DND-41 (cell line): Measurements from ENCODE around the gene PCDH12.

Experiments
- ATAC-seq: fragments of 200-7000 bp; cut with Tn5 transposase; 3 replicates; pipeline ENCODE4 v1.9.1; 2021; ENCODE audit warnings: low read depth; ENCODE audit not compliant: insufficient read depth
- DNase-seq: peaks from one replicate; pipeline ENCODE4 v3.0.0-alpha.2; 2020
- H2AFZ ChIP-seq: 2 replicates; pipeline ENCODE4 v1.6.0; 2012; ENCODE audit warnings: low read depth, low read length
- H3K27ac ChIP-seq: 2 replicates; pipeline ENCODE4 v1.5.1; 2012; ENCODE audit warnings: low read length, inconsistent platforms
- H3K27me3 ChIP-seq: fragments of 200-600 bp; sonication (generic); 2 replicates; pipeline ENCODE4 v1.6.0; 2012; ENCODE audit warnings: low read length, mild to moderate bottlenecking, inconsistent platforms; ENCODE audit not compliant: insufficient read depth, poor library complexity
- H3K36me3 ChIP-seq: 2 replicates; pipeline ENCODE4 v1.5.1; 2012; ENCODE audit warnings: low read length, inconsistent platforms; ENCODE audit not compliant: insufficient read depth
- H3K4me1 ChIP-seq: 2 replicates; pipeline ENCODE4 v1.5.1; 2012; ENCODE audit warnings: mild to moderate bottlenecking, low read length; ENCODE audit not compliant: insufficient read depth
- H3K4me2 ChIP-seq: 2 replicates; pipeline ENCODE4 v1.6.0; 2012; ENCODE audit warnings: mild to moderate bottlenecking, moderate library complexity, low read length, inconsistent platforms; ENCODE audit not compliant: insufficient read depth
- H3K4me3 ChIP-seq, 2 experiments: fragments of 200-600 bp in 1 of 2; shearing (Covaris generic) in 1 of 2; 2 replicates each; pipeline ENCODE4 v1.5.1; 2012 to 2016; ENCODE audit warnings: inconsistent platforms in 2 of 2, low read length in 2 of 2, mild to moderate bottlenecking in 2 of 2, low read depth in 1 of 2, moderate library complexity in 1 of 2
- H3K79me2 ChIP-seq: 2 replicates; pipeline ENCODE4 v1.6.0; 2012; ENCODE audit warnings: low read length, inconsistent platforms; ENCODE audit not compliant: insufficient read depth
- H3K9ac ChIP-seq: 2 replicates; pipeline ENCODE4 v1.6.0; 2012; ENCODE audit warnings: low read depth, mild to moderate bottlenecking, inconsistent platforms, low read length, moderate library complexity
- H3K9me3 ChIP-seq: 2 replicates; pipeline ENCODE4 v1.5.1; 2012; ENCODE audit warnings: low read length, moderate library complexity, mild to moderate bottlenecking, inconsistent platforms; ENCODE audit not compliant: insufficient read depth, severe bottlenecking
- H4K20me1 ChIP-seq: 2 replicates; pipeline ENCODE4 v1.6.0; 2012; ENCODE audit warnings: low read length; ENCODE audit not compliant: insufficient read depth
- EZH2 ChIP-seq: IDR thresholded peaks from 3 replicates; pipeline ENCODE4 v1.6.1; 2012; ENCODE audit warnings: borderline replicate concordance, low read depth, mild to moderate bottlenecking, moderate library complexity, low read length, inconsistent platforms; ENCODE audit not compliant: severe bottlenecking
- TF ChIP-seq, protein P1 (sequence below): IDR thresholded peaks from 2 replicates; pipeline ENCODE4 v1.5.1; 2012; ENCODE audit warnings: borderline replicate concordance, low read length, moderate library complexity, mild to moderate bottlenecking; ENCODE audit not compliant: poor library complexity, severe bottlenecking; ENCODE audit errors: extremely low read depth

The PCDH12 gene

DNA sequence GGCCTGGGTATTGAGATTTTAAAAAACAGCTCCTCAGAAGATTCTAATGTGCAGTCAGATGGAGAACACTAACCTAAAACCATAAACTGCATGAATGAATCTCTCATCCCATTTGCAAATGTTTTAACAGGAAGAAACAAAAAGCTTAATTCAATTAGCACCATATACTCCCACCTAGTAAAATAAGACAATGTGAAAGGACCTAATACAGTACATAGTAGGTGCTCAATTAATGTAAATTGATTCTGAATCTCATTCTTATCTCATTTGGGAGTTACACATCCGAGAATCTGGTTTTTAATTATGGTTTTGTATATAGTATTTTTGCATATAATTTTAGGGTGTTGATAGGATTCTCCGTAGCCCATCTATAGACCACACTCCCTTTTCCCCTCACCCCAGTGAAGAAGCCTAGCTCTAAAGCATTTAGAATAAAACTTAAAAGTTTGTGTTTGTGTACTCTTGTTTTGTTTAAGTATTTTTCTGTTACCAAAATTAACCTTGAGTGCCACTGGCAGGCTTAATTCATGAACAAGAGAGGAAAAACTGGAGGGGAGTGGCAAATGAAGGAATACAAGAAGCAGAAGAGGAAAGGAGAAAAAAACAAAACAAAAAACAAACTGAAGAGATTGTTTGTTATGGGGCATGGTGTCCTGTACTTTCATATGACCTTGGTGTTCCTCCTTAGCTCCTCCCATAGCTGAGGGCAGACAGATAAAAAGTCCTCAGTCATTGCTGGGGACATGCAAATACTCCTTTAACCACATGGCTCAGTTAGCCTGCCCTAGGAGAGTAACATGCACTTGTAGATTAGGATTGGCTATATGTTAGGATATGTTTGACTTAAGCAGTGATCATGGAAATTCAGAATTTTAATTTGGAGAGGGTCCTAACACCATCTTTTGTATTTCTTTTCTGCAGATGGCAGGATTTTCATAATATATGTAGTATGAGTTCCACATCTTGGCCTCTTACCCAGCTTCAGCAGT is 12.1 kb upstream of the PCDH12 start:
- Histone ChIP-seq H3K4me2 (peak overlapping the region; percentile 91), H3K36me3 (peaks cover 34% of the 10 kb centered on the region), H3K9ac (peak overlapping the region; percentile 98), H3K4me3 (peak overlapping the region; percentile 92 to 94), H3K9me3 (no peaks in the 10 kb centered on the region), H4K20me1 (no peaks in the 10 kb centered on the region), H3K27me3 (no peaks in the 10 kb centered on the region), H3K4me1 (peaks cover 23% of the 10 kb centered on the region), H3K79me2 (peaks cover 40% of the 10 kb centered on the region), H2AFZ (peak overlapping the region; percentile 93), H3K27ac (peak overlapping the region; percentile 97)
- ATAC-seq: no peak
- TF ChIP-seq EZH2: no peak
- TF ChIP-seq, protein P1, sequence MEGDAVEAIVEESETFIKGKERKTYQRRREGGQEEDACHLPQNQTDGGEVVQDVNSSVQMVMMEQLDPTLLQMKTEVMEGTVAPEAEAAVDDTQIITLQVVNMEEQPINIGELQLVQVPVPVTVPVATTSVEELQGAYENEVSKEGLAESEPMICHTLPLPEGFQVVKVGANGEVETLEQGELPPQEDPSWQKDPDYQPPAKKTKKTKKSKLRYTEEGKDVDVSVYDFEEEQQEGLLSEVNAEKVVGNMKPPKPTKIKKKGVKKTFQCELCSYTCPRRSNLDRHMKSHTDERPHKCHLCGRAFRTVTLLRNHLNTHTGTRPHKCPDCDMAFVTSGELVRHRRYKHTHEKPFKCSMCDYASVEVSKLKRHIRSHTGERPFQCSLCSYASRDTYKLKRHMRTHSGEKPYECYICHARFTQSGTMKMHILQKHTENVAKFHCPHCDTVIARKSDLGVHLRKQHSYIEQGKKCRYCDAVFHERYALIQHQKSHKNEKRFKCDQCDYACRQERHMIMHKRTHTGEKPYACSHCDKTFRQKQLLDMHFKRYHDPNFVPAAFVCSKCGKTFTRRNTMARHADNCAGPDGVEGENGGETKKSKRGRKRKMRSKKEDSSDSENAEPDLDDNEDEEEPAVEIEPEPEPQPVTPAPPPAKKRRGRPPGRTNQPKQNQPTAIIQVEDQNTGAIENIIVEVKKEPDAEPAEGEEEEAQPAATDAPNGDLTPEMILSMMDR: no peak
- DNase-seq: peak; percentile 24

DNA sequence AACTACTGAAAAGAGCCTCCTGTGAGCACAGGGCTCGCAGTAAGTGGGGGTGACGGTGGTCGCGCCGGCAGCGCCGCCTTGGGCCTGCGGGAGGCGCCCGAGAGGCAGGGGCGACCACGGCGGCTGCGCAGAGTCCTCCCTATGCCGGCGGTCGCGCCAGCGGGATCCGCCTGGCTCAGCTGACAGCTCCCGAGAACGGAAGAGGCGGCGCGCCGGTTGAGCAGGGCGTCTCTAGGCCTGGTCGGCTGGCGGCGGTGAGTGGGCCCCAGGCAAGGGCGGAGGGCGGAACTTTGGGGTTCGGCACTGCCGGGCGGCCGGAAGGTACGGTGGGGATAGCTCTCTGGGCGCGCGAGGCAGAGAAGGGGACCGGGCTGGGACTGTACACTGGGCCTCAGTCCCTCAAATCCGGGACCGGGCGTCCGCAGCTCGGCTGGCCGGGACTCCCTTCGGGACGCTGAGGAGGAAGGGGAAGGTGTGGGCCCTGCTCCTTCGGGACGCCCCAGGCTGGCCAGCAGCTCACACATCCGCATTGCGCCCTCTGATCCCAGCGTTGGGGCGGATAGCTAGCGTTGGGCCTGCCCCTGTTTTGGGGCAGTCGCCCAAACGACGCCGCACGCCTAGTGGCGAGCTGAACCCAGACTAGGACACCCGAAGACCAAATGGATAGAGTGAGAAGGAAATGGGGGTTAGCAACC is 11.1 kb upstream of the PCDH12 start, which contains the start of gene RNF14:
Gene RNF14, plus strand, starts transcription at position 192 of the 695 bp plus-strand sequence. CDS start 4,484 bp downstream, outside the sequence.
- H4K20me1 ChIP-seq: no peaks in the 10 kb centered on the region
- DNase-seq (peak; percentile 95), ATAC-seq (peak; percentile 96)
- TF ChIP-seq, protein P1: peak; percentile 96
- no peak for TF ChIP-seq EZH2
- H3K79me2 ChIP-seq: peaks cover 38% of the 10 kb centered on the region
- H3K4me1 ChIP-seq: peaks cover 23% of the 10 kb centered on the region
- H3K27ac ChIP-seq: peak within 1 kb of the TSS; percentile 97
- H3K4me3 ChIP-seq: peak within 1 kb of the TSS; percentile 92 to 94
- H3K9me3 ChIP-seq: no peaks in the 10 kb centered on the region
- H3K27me3 ChIP-seq: no peaks in the 10 kb centered on the region
- peak within 1 kb of the TSS; percentile 98 for H3K9ac ChIP-seq
- H2AFZ ChIP-seq: peak within 1 kb of the TSS; percentile 97
- H3K4me2 ChIP-seq: peak within 1 kb of the TSS; percentile 91
- peaks cover 24% of the 10 kb centered on the region for H3K36me3 ChIP-seq

DNA sequence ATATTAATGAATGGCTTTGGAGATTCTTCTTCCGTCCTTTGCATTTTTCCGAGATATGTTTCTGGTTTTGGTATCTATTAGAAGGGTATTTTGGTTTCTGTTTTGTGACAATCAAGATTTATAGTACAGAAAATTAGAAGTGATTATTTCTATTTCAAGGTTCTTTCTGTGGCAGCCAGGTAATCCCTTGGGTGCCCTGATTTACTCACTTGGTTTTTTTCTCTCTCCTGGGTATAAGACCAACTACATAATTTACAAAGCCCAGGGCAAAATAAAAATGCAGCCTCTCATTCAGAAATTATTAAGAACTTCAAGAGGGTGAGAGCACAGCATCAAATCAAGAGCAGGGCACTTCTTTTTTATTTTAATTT is 8.9 kb upstream of the PCDH12 start:
- no peak overlapping the region for H3K4me2 ChIP-seq
- peaks cover 20% of the 10 kb centered on the region for H3K4me1 ChIP-seq
- H3K79me2 ChIP-seq: peaks cover 27% of the 10 kb centered on the region
- no peak overlapping the region for H3K27ac ChIP-seq
- H3K36me3 ChIP-seq: peaks cover 12% of the 10 kb centered on the region
- no peaks in the 10 kb centered on the region for H3K9me3 ChIP-seq
- no peak overlapping the region for H3K9ac ChIP-seq
- no peaks in the 10 kb centered on the region for H4K20me1 ChIP-seq
- TF ChIP-seq EZH2: no peak
- TF ChIP-seq, protein P1: no peak
- no peak overlapping the region for H2AFZ ChIP-seq
- H3K4me3 ChIP-seq: no peak overlapping the region
- no peaks in the 10 kb centered on the region for H3K27me3 ChIP-seq
- ATAC-seq: no peak
- no peak for DNase-seq
